WTC11 (cell line): ENCODE results near the gene POU6F1. TPM values are rescaled to one million over a fixed set of nuclear protein-coding genes. Genes with fewer than 3 reads are reported as not detected.

Experiments used
- ATAC-seq: fragments of 200-7000 bp; cut with Tn5 transposase; 2 replicates; pipeline ENCODE4 v1.10.0; 2021; ENCODE audit warnings: mild to moderate bottlenecking, moderate library complexity
- CTCF ChIA-PET: fragments of 300-600 bp; sonication (Branson Sonifier 250); formaldehyde crosslinking; loops from one replicate; lab custom pipeline; 2021; ENCODE audit warnings: antibody characterized with exemption; lab: Charles Lee
- POLR2A ChIA-PET: fragments of 350-600 bp; sonication (Branson Sonifier 250); formaldehyde crosslinking; loops from one replicate; lab custom pipeline; 2021; ENCODE audit warnings: antibody characterized with exemption; lab: Charles Lee
- DNase-seq: peaks from one replicate; pipeline ENCODE4 v3.0.0; 2021; ENCODE audit warnings: low spot score
- H3K27ac Mint-ChIP-seq: 2 replicates; pipeline ENCODE4 v1.8.0; 2021; ENCODE audit warnings: mixed read lengths
- H3K27me3 Mint-ChIP-seq: 2 replicates; pipeline ENCODE4 v1.8.0; 2021; ENCODE audit warnings: low read depth, mild to moderate bottlenecking, moderate library complexity, mixed read lengths
- H3K36me3 Mint-ChIP-seq: 2 replicates; pipeline ENCODE4 v1.8.0; 2021; ENCODE audit warnings: mixed read lengths
- H3K4me1 Mint-ChIP-seq: 2 replicates; pipeline ENCODE4 v1.8.0; 2022; ENCODE audit warnings: mixed read lengths
- H3K4me3 Mint-ChIP-seq: 2 replicates; pipeline ENCODE4 v1.8.0; 2021; ENCODE audit warnings: mild to moderate bottlenecking, moderate library complexity, mixed read lengths
- H3K9me3 Mint-ChIP-seq: 2 replicates; pipeline ENCODE4 v1.8.0; 2021; ENCODE audit warnings: mixed read lengths
- CBFB ChIP-seq: sonication (generic); formaldehyde crosslinking; IDR thresholded peaks from 2 replicates; pipeline ENCODE4 v1.8.1; 2022; ENCODE audit warnings: mild to moderate bottlenecking, low read depth, missing genetic modification reagents
- CREB1 ChIP-seq: sonication (generic); formaldehyde crosslinking; IDR thresholded peaks from 2 replicates; pipeline ENCODE4 v1.8.0; 2023; ENCODE audit warnings: mild to moderate bottlenecking, missing genetic modification reagents
- FOXP1 ChIP-seq: sonication (generic); formaldehyde crosslinking; IDR thresholded peaks from 2 replicates; pipeline ENCODE4 v1.8.0; 2022; ENCODE audit warnings: missing genetic modification reagents, mild to moderate bottlenecking, moderate library complexity, borderline replicate concordance
- GRHL2 ChIP-seq: fragments of 250-450 bp; sonication (Bioruptor Pico); IDR thresholded peaks from 2 replicates; pipeline ENCODE4 v1.8.0; 2022; ENCODE audit warnings: mild to moderate bottlenecking, moderate library complexity; ENCODE audit not compliant: insufficient replicate concordance, severe bottlenecking
- MYBL2 ChIP-seq: sonication (generic); formaldehyde crosslinking; IDR thresholded peaks from 2 replicates; pipeline ENCODE4 v1.8.1; 2023; ENCODE audit warnings: mild to moderate bottlenecking, moderate library complexity, missing genetic modification reagents
- NFE2L1 ChIP-seq: sonication (generic); formaldehyde crosslinking; IDR thresholded peaks from 2 replicates; pipeline ENCODE4 v1.8.1; 2023; ENCODE audit warnings: missing genetic modification reagents
- NFYB ChIP-seq: sonication (generic); formaldehyde crosslinking; conservative IDR thresholded peaks from 2 replicates; pipeline ENCODE4 v1.8.0; 2022; ENCODE audit warnings: low read depth, missing genetic modification reagents
- SOX15 ChIP-seq: fragments of 250-450 bp; sonication (Bioruptor Pico); IDR thresholded peaks from 2 replicates; pipeline ENCODE4 v1.9.0; 2021; ENCODE audit warnings: mild to moderate bottlenecking
- TEAD1 ChIP-seq: sonication (generic); formaldehyde crosslinking; IDR thresholded peaks from 2 replicates; pipeline ENCODE4 v1.8.0; 2022; ENCODE audit warnings: mild to moderate bottlenecking, missing genetic modification reagents
- ZNF232 ChIP-seq: sonication (generic); formaldehyde crosslinking; IDR thresholded peaks from 2 replicates; pipeline ENCODE4 v1.8.0; 2022; ENCODE audit warnings: mild to moderate bottlenecking, missing genetic modification reagents
- ZNF317 ChIP-seq: sonication (generic); formaldehyde crosslinking; IDR thresholded peaks from 2 replicates; pipeline ENCODE4 v1.8.1; 2023; ENCODE audit warnings: low read depth, mild to moderate bottlenecking, moderate library complexity, missing genetic modification reagents, borderline replicate concordance
- total RNA-seq: library from RNA; stranded (reverse); gene quantifications from 3 replicates; pipeline ENCODE4 v1.2.3, GENCODE V29; 2021
- TF ChIP-seq, protein P1 (sequence below): sonication (generic); formaldehyde crosslinking; IDR thresholded peaks from 2 replicates; pipeline ENCODE4 v1.8.1; 2022; ENCODE audit warnings: mild to moderate bottlenecking, missing genetic modification reagents, moderate library complexity, borderline replicate concordance
- TF ChIP-seq, protein P2 (sequence below): sonication (generic); formaldehyde crosslinking; IDR thresholded peaks from 2 replicates; pipeline ENCODE4 v1.8.0; 2023; ENCODE audit warnings: missing genetic modification reagents
- TF ChIP-seq, protein P3 (sequence below): fragments of 250-450 bp; sonication (Bioruptor Pico); IDR thresholded peaks from 2 replicates; pipeline ENCODE4 v1.8.0; 2021; ENCODE audit warnings: mild to moderate bottlenecking
- TF ChIP-seq, protein P4 (sequence below): sonication (generic); formaldehyde crosslinking; IDR thresholded peaks from 2 replicates; pipeline ENCODE4 v1.8.1; 2022; ENCODE audit warnings: missing genetic modification reagents, borderline replicate concordance
- TF ChIP-seq, protein P5 (sequence below): sonication (generic); formaldehyde crosslinking; conservative IDR thresholded peaks from 2 replicates; pipeline ENCODE4 v1.8.1; 2023; ENCODE audit warnings: mild to moderate bottlenecking, low read depth, missing genetic modification reagents, moderate library complexity
- TF ChIP-seq, protein P6 (sequence below): sonication (generic); formaldehyde crosslinking; IDR thresholded peaks from 2 replicates; pipeline ENCODE4 v1.8.0; 2022; ENCODE audit warnings: missing genetic modification reagents
- TF ChIP-seq, protein P7 (sequence below): sonication (generic); formaldehyde crosslinking; IDR thresholded peaks from 2 replicates; pipeline ENCODE4 v1.8.0; 2022; ENCODE audit warnings: mild to moderate bottlenecking, missing genetic modification reagents
- TF ChIP-seq, protein P8 (sequence below): sonication (generic); formaldehyde crosslinking; IDR thresholded peaks from 2 replicates; pipeline ENCODE4 v1.8.1; 2022; ENCODE audit warnings: low read depth, missing genetic modification reagents, borderline replicate concordance

Gene POU6F1
- total RNA-seq, 1 experiment from 2014 or later, result 10.2 TPM

DNA sequence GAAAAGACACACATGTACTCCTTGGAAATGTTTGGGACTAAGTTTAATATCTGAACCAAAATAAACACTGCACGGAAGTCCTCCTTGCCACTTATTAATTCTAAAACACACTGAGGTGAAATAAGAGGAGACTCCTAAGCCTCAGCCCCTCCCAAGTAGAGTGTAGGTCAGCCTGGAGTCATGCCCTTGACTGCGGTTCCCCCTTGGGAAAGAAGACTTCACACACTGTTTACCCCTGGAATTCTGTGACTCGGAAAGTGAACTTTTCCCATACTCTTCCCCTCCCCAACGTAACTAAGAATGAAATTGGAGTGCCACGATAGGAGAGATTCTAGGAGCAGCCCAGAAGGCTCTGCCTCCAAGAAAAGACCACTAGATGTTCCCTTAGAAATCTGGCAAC lies 36.3 kb downstream of the POU6F1 start:
- ChIA-PET POLR2A (no interaction called here), CTCF (no interaction called here)
- no peak overlapping the region for H3K4me3 Mint-ChIP-seq
- TF ChIP-seq FOXP1 (CRISPR knock-in tag), result no peak
- TF ChIP-seq, protein P1, sequence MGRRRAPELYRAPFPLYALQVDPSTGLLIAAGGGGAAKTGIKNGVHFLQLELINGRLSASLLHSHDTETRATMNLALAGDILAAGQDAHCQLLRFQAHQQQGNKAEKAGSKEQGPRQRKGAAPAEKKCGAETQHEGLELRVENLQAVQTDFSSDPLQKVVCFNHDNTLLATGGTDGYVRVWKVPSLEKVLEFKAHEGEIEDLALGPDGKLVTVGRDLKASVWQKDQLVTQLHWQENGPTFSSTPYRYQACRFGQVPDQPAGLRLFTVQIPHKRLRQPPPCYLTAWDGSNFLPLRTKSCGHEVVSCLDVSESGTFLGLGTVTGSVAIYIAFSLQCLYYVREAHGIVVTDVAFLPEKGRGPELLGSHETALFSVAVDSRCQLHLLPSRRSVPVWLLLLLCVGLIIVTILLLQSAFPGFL, result no peak
- TF ChIP-seq ZNF317 (CRISPR knock-in tag), result no peak
- no peak for TF ChIP-seq ZNF232 (CRISPR knock-in tag)
- no peak for TF ChIP-seq CREB1 (CRISPR knock-in tag)
- TF ChIP-seq, protein P2, sequence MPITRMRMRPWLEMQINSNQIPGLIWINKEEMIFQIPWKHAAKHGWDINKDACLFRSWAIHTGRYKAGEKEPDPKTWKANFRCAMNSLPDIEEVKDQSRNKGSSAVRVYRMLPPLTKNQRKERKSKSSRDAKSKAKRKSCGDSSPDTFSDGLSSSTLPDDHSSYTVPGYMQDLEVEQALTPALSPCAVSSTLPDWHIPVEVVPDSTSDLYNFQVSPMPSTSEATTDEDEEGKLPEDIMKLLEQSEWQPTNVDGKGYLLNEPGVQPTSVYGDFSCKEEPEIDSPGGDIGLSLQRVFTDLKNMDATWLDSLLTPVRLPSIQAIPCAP (CRISPR knock-in tag), result no peak
- TF ChIP-seq NFYB (CRISPR knock-in tag), result no peak
- TF ChIP-seq, protein P3, sequence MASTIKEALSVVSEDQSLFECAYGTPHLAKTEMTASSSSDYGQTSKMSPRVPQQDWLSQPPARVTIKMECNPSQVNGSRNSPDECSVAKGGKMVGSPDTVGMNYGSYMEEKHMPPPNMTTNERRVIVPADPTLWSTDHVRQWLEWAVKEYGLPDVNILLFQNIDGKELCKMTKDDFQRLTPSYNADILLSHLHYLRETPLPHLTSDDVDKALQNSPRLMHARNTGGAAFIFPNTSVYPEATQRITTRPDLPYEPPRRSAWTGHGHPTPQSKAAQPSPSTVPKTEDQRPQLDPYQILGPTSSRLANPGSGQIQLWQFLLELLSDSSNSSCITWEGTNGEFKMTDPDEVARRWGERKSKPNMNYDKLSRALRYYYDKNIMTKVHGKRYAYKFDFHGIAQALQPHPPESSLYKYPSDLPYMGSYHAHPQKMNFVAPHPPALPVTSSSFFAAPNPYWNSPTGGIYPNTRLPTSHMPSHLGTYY, result no peak
- TF ChIP-seq TEAD1, result no peak
- TF ChIP-seq CBFB (CRISPR knock-in tag), result no peak
- TF ChIP-seq, protein P4, sequence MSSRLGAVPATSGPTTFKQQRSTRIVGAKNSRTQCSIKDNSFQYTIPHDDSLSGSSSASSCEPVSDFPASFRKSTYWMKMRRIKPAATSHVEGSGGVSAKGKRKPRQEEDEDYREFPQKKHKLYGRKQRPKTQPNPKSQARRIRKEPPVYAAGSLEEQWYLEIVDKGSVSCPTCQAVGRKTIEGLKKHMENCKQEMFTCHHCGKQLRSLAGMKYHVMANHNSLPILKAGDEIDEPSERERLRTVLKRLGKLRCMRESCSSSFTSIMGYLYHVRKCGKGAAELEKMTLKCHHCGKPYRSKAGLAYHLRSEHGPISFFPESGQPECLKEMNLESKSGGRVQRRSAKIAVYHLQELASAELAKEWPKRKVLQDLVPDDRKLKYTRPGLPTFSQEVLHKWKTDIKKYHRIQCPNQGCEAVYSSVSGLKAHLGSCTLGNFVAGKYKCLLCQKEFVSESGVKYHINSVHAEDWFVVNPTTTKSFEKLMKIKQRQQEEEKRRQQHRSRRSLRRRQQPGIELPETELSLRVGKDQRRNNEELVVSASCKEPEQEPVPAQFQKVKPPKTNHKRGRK (CRISPR knock-in tag), result no peak
- TF ChIP-seq SOX15 (CRISPR knock-in tag), result no peak
- TF ChIP-seq, protein P5, sequence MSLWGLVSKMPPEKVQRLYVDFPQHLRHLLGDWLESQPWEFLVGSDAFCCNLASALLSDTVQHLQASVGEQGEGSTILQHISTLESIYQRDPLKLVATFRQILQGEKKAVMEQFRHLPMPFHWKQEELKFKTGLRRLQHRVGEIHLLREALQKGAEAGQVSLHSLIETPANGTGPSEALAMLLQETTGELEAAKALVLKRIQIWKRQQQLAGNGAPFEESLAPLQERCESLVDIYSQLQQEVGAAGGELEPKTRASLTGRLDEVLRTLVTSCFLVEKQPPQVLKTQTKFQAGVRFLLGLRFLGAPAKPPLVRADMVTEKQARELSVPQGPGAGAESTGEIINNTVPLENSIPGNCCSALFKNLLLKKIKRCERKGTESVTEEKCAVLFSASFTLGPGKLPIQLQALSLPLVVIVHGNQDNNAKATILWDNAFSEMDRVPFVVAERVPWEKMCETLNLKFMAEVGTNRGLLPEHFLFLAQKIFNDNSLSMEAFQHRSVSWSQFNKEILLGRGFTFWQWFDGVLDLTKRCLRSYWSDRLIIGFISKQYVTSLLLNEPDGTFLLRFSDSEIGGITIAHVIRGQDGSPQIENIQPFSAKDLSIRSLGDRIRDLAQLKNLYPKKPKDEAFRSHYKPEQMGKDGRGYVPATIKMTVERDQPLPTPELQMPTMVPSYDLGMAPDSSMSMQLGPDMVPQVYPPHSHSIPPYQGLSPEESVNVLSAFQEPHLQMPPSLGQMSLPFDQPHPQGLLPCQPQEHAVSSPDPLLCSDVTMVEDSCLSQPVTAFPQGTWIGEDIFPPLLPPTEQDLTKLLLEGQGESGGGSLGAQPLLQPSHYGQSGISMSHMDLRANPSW, result no peak
- TF ChIP-seq MYBL2 (CRISPR knock-in tag), result no peak
- no peaks in the 10 kb centered on the region for H3K36me3 Mint-ChIP-seq
- ATAC-seq, result no peak
- no peaks in the 10 kb centered on the region for H3K4me1 Mint-ChIP-seq
- no peak overlapping the region for H3K27ac Mint-ChIP-seq
- no peaks in the 10 kb centered on the region for H3K9me3 Mint-ChIP-seq
- no peak for DNase-seq
- H3K27me3 Mint-ChIP-seq, result no peaks in the 10 kb centered on the region

DNA sequence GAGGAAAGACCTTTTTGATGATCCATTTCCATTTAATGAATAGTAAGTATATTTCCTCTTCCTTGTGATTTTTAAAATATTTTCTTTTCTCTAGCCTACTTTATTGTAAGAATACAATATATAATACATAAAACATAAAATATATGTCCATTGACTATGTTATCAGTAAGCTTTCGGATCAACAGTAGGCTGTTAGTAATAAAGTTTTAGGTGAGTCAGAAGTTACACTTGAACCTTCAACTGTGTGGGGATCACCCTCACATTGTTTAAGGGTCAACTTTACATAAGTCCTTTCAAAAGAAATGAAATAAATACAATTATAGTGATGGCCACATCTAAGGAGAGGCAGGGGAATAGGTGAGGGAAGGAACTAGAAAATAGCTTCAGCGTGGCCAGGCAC lies 40.0 kb downstream of the POU6F1 start:
- POLR2A ChIA-PET, result no interaction called here
- Mint-ChIP-seq H3K36me3 (no peaks in the 10 kb centered on the region), H3K27me3 (peaks cover 3% of the 10 kb centered on the region; the same call in 1 of the 2 replicates), H3K9me3 (no peaks in the 10 kb centered on the region), H3K4me1 (no peaks in the 10 kb centered on the region)
- DNase-seq, result no peak
- CTCF ChIA-PET, result interaction anchor here (0.7 kb wide), 1 partner anchor 75 kb away, joined by 4 read pairs; no protein-coding TSS in a partner anchor
- ATAC-seq, result no peak
- TF ChIP-seq, protein P6, sequence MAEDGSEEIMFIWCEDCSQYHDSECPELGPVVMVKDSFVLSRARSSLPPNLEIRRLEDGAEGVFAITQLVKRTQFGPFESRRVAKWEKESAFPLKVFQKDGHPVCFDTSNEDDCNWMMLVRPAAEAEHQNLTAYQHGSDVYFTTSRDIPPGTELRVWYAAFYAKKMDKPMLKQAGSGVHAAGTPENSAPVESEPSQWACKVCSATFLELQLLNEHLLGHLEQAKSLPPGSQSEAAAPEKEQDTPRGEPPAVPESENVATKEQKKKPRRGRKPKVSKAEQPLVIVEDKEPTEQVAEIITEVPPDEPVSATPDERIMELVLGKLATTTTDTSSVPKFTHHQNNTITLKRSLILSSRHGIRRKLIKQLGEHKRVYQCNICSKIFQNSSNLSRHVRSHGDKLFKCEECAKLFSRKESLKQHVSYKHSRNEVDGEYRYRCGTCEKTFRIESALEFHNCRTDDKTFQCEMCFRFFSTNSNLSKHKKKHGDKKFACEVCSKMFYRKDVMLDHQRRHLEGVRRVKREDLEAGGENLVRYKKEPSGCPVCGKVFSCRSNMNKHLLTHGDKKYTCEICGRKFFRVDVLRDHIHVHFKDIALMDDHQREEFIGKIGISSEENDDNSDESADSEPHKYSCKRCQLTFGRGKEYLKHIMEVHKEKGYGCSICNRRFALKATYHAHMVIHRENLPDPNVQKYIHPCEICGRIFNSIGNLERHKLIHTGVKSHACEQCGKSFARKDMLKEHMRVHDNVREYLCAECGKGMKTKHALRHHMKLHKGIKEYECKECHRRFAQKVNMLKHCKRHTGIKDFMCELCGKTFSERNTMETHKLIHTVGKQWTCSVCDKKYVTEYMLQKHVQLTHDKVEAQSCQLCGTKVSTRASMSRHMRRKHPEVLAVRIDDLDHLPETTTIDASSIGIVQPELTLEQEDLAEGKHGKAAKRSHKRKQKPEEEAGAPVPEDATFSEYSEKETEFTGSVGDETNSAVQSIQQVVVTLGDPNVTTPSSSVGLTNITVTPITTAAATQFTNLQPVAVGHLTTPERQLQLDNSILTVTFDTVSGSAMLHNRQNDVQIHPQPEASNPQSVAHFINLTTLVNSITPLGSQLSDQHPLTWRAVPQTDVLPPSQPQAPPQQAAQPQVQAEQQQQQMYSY (CRISPR knock-in tag), result no peak
- TF ChIP-seq NFE2L1 (CRISPR knock-in tag) (no peak), GRHL2 (CRISPR knock-in tag) (no peak)
- TF ChIP-seq, protein P7, sequence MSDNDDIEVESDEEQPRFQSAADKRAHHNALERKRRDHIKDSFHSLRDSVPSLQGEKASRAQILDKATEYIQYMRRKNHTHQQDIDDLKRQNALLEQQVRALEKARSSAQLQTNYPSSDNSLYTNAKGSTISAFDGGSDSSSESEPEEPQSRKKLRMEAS (CRISPR knock-in tag), result no peak
- TF ChIP-seq, protein P8, sequence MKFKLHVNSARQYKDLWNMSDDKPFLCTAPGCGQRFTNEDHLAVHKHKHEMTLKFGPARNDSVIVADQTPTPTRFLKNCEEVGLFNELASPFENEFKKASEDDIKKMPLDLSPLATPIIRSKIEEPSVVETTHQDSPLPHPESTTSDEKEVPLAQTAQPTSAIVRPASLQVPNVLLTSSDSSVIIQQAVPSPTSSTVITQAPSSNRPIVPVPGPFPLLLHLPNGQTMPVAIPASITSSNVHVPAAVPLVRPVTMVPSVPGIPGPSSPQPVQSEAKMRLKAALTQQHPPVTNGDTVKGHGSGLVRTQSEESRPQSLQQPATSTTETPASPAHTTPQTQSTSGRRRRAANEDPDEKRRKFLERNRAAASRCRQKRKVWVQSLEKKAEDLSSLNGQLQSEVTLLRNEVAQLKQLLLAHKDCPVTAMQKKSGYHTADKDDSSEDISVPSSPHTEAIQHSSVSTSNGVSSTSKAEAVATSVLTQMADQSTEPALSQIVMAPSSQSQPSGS (CRISPR knock-in tag), result no peak
- TF ChIP-seq, protein P1, result no peak
- TF ChIP-seq, all 79 proteins: peak for 0
- Mint-ChIP-seq H3K27ac (no peak overlapping the region), H3K4me3 (no peak overlapping the region)
